DOHH2 (cell line): ENCODE measurements around the gene ATF7IP.
A peak's percentile ranks its signal among the peaks of the same experiment; 100 is the strongest.

Experiments
- H3F3A ChIP-seq: fragments of 200-600 bp; sonication (generic), shearing (Covaris generic); 2 replicates; pipeline ENCODE4 v1.6.0; 2016; ENCODE audit warnings: antibody characterized with exemption, mild to moderate bottlenecking; ENCODE audit not compliant: control insufficient read depth, insufficient read depth
- H3K27ac ChIP-seq: fragments of 200-600 bp; sonication (generic); 2 replicates; pipeline ENCODE4 v1.5.1; 2014; ENCODE audit warnings: low read depth, mild to moderate bottlenecking, low read length, moderate library complexity
- H3K27me3 ChIP-seq: fragments of 200-600 bp; sonication (generic); 2 replicates; pipeline ENCODE4 v1.6.1; 2014; ENCODE audit warnings: mild to moderate bottlenecking, low read length, mixed read lengths; ENCODE audit not compliant: control insufficient read depth
- H3K36me3 ChIP-seq: fragments of 200-600 bp; sonication (generic); 2 replicates; pipeline ENCODE4 v1.6.1; 2014; ENCODE audit warnings: mild to moderate bottlenecking, low read length, moderate library complexity, mixed read lengths; ENCODE audit not compliant: control insufficient read depth
- H3K4me1 ChIP-seq: fragments of 200-600 bp; sonication (generic); 2 replicates; pipeline ENCODE4 v1.6.1; 2014; ENCODE audit warnings: mild to moderate bottlenecking, low read length, mixed read lengths; ENCODE audit not compliant: control insufficient read depth
- H3K4me2 ChIP-seq: fragments of 200-600 bp; sonication (generic); 2 replicates; pipeline ENCODE4 v1.6.0; 2014; ENCODE audit warnings: mild to moderate bottlenecking, low read length, moderate library complexity
- H3K4me3 ChIP-seq: fragments of 200-600 bp; sonication (generic); 2 replicates; pipeline ENCODE4 v1.5.1; 2014; ENCODE audit warnings: mild to moderate bottlenecking, low read length, mixed read lengths
- H3K79me2 ChIP-seq: fragments of 200-600 bp; sonication (generic); 2 replicates; pipeline ENCODE4 v1.6.1; 2014; ENCODE audit warnings: mild to moderate bottlenecking, low read length, mixed read lengths; ENCODE audit not compliant: control insufficient read depth
- H3K9me2 ChIP-seq: fragments of 200-600 bp; sonication (generic); replicated peaks from 2 replicates; pipeline ENCODE4 v1.6.1; 2014; ENCODE audit warnings: mild to moderate bottlenecking, low read length, mixed read lengths; ENCODE audit not compliant: control insufficient read depth
- H3K9me3 ChIP-seq: fragments of 200-600 bp; sonication (generic); 2 replicates; pipeline ENCODE4 v1.6.1; 2014; ENCODE audit warnings: antibody characterized with exemption, low read length, mixed read lengths; ENCODE audit not compliant: control insufficient read depth, insufficient read depth
- H4K20me1 ChIP-seq: fragments of 200-600 bp; sonication (generic); 2 replicates; pipeline ENCODE4 v1.6.0; 2014; ENCODE audit warnings: low read depth, mild to moderate bottlenecking, antibody characterized with exemption, low read length, moderate library complexity; ENCODE audit not compliant: control insufficient read depth, insufficient read depth
- CTCF ChIP-seq: fragments of 200-600 bp; sonication (generic); IDR thresholded peaks from one replicate; pipeline ENCODE4 v1.5.1; 2014; ENCODE audit warnings: antibody characterized with exemption, mild to moderate bottlenecking, low read depth, low read length; ENCODE audit not compliant: poor library complexity, severe bottlenecking
- EZH2phosphoT487 ChIP-seq: fragments of 200-600 bp; sonication (generic); IDR thresholded peaks from 2 replicates; pipeline ENCODE4 v1.6.1; 2017; ENCODE audit warnings: borderline replicate concordance, mild to moderate bottlenecking, antibody characterized with exemption, low read length, moderate library complexity, mixed read lengths

ATF7IP gene

GRCh38 chr12:14395074-14395778 lies 29.7 kb downstream of the ATF7IP start:
- H3K9me3 ChIP-seq, result peaks cover 37% of the 10 kb centered on the region; the same call in 1 of the 2 replicates
- H3F3A ChIP-seq, result peaks cover 30% of the 10 kb centered on the region
- no peak for TF ChIP-seq EZH2phosphoT487
- TF ChIP-seq CTCF, result peak; percentile 15
- H3K9me2 ChIP-seq, result no peaks in the 10 kb centered on the region
- H3K36me3 ChIP-seq, result peaks cover 71% of the 10 kb centered on the region
- H3K27ac ChIP-seq, result peak overlapping the region; percentile 76
- H3K4me1 ChIP-seq, result peaks cover 64% of the 10 kb centered on the region
- H3K79me2 ChIP-seq, result peaks cover 97% of the 10 kb centered on the region
- H3K4me2 ChIP-seq, result peak overlapping the region; percentile 69
- peak overlapping the region; percentile 66 for H3K4me3 ChIP-seq
- no peaks in the 10 kb centered on the region for H4K20me1 ChIP-seq
- no peaks in the 10 kb centered on the region for H3K27me3 ChIP-seq

- Histone ChIP-seq H3K9me2 (no peaks in the 10 kb centered on the region), H3K4me2 (no peak overlapping the region), H3K4me3 (no peak overlapping the region)
These were observed 30.6 kb downstream of the ATF7IP start for GRCh38 chr12:14396071-14396470.

GRCh38 chr12:14399871-14400270 lies 34.4 kb downstream of the ATF7IP start:
- no peaks in the 10 kb centered on the region for H3K27me3 ChIP-seq
- peak overlapping the region; percentile 18; the same call in 1 of the 2 replicates for H3K4me3 ChIP-seq
- H3K4me2 ChIP-seq, result peak overlapping the region; percentile 17
- H3K9me3 ChIP-seq, result peaks cover 18% of the 10 kb centered on the region; the same call in 1 of the 2 replicates
- no peaks in the 10 kb centered on the region for H4K20me1 ChIP-seq
- peaks cover 59% of the 10 kb centered on the region for H3K4me1 ChIP-seq
- H3K27ac ChIP-seq, result no peak overlapping the region
- peaks cover 6% of the 10 kb centered on the region for H3F3A ChIP-seq
- TF ChIP-seq CTCF, result no peak
- TF ChIP-seq EZH2phosphoT487, result no peak
- H3K36me3 ChIP-seq, result peaks cover 38% of the 10 kb centered on the region
- peaks cover 98% of the 10 kb centered on the region for H3K79me2 ChIP-seq
- no peaks in the 10 kb centered on the region for H3K9me2 ChIP-seq

More at GRCh38 chr12:14396071-14396470, 30.6 kb downstream of the ATF7IP start:
- Histone ChIP-seq H3K79me2 (peaks cover 97% of the 10 kb centered on the region), H3K27me3 (no peaks in the 10 kb centered on the region), H3K36me3 (peaks cover 66% of the 10 kb centered on the region), H3K27ac (no peak overlapping the region), H3F3A (peaks cover 22% of the 10 kb centered on the region), H4K20me1 (no peaks in the 10 kb centered on the region), H3K4me1 (peaks cover 60% of the 10 kb centered on the region), H3K9me3 (peaks cover 34% of the 10 kb centered on the region; the same call in 1 of the 2 replicates)
- TF ChIP-seq EZH2phosphoT487 (no peak), CTCF (no peak)
